B cell (primary cell): ENCODE measurements around the gene ALDH1A2.

Experiments
- CTCF ChIP-seq: fragments of 200-600 bp; IDR thresholded peaks from one replicate; pipeline ENCODE4 v1.8.0; 2022; ENCODE audit warnings: antibody characterized with exemption, mild to moderate bottlenecking
- EZH2 ChIP-seq: IDR thresholded peaks from 2 replicates; pipeline ENCODE4 v1.6.1; 2012; ENCODE audit warnings: borderline replicate concordance, low read depth, mild to moderate bottlenecking, moderate library complexity, low read length; ENCODE audit not compliant: insufficient read depth, poor library complexity, severe bottlenecking

DNA sequence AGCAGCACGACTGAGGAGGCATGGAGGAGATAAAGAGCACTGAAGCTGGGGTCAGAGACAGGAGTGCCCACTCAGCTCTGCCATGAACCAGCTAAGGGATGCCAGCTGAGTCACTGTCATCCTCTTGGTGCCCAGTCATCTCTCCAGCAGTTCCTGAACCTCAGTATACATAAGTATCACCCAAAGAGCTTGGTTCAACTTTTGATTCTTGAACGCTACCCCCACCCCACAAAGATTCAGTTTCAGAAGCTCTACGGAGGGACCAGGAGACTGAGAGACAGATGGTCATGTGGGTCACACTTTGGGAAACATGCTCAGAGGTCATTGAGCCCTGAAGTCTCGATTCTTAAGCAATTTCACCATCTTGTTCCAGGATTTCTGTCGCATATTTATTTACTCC lies 108.4 kb downstream of the ALDH1A2 start:
- TF ChIP-seq CTCF (no peak), EZH2 (no peak)
